Mesenchymal stem cell (in vitro differentiated cells and primary cell): ENCODE results near the gene ZNF460.
"Not testable (repeated sequence)": the region's sequence is repeated elsewhere in the genome, so short reads cannot be mapped to it uniquely, and the experiment has no call there.

Source experiments
- DNase-seq: peaks from one replicate; pipeline ENCODE4 v3.0.0-alpha.2; 2013
- H2AFZ ChIP-seq: one replicate; pipeline ENCODE4 v1.6.1; 2013; ENCODE audit warnings: low read depth, mild to moderate bottlenecking, control low read depth, inconsistent platforms, low read length, moderate library complexity
- H2AK5ac ChIP-seq: 2 replicates; pipeline ENCODE4 v1.6.1; 2013; ENCODE audit warnings: low read length, moderate library complexity, mild to moderate bottlenecking, inconsistent platforms; ENCODE audit not compliant: severe bottlenecking
- H2BK120ac ChIP-seq: one replicate; pipeline ENCODE4 v1.6.1; 2013; ENCODE audit warnings: low read depth, mild to moderate bottlenecking, inconsistent platforms, low read length, moderate library complexity
- H2BK12ac ChIP-seq, 2 experiments: one replicate each; pipeline ENCODE4 v1.6.1; 2013; ENCODE audit warnings: inconsistent platforms in 2 of 2, low read length in 2 of 2, mild to moderate bottlenecking in 2 of 2, moderate library complexity in 2 of 2, control low read depth in 1 of 2
- H2BK15ac ChIP-seq: one replicate; pipeline ENCODE4 v1.6.1; 2013; ENCODE audit warnings: mild to moderate bottlenecking, low read depth, inconsistent platforms; ENCODE audit not compliant: poor library complexity, severe bottlenecking
- H2BK5ac ChIP-seq: 2 replicates; pipeline ENCODE4 v1.6.1; 2013; ENCODE audit warnings: low read depth, mild to moderate bottlenecking, low read length, control low read depth, inconsistent platforms; ENCODE audit not compliant: poor library complexity, severe bottlenecking
- H3K14ac ChIP-seq, 2 experiments: one replicate each; pipeline ENCODE4 v1.6.1; 2013; ENCODE audit warnings: inconsistent platforms in 2 of 2, low read length in 2 of 2, control low read depth in 1 of 2, mild to moderate bottlenecking in 1 of 2, moderate library complexity in 1 of 2
- H3K18ac ChIP-seq, 2 experiments: one replicate each; pipeline ENCODE4 v1.6.1; 2013; ENCODE audit warnings: inconsistent platforms in 2 of 2, low read length in 2 of 2, control low read depth in 1 of 2, low read depth in 1 of 2, mild to moderate bottlenecking in 1 of 2
- H3K23ac ChIP-seq, 2 experiments: one replicate each; pipeline ENCODE4 v1.6.1; 2013; ENCODE audit warnings: inconsistent platforms in 2 of 2, low read length in 2 of 2, mild to moderate bottlenecking in 2 of 2, moderate library complexity in 2 of 2, control low read depth in 1 of 2
- H3K27ac ChIP-seq: 2 replicates; pipeline ENCODE4 v1.5.1; 2013; ENCODE audit warnings: mild to moderate bottlenecking, moderate library complexity, low read length, control low read depth, inconsistent platforms; ENCODE audit not compliant: poor library complexity, severe bottlenecking
- H3K27me3 ChIP-seq, 2 experiments: 2 replicates each; pipeline versions ENCODE4 v1.6.1 to v1.7.0; 2013; ENCODE audit warnings: low read length in 2 of 2, mild to moderate bottlenecking in 2 of 2, moderate library complexity in 2 of 2, control low read depth in 1 of 2, inconsistent platforms in 1 of 2; ENCODE audit not compliant: control insufficient read depth in 1 of 2, insufficient read depth in 1 of 2
- H3K36me3 ChIP-seq, 2 experiments: 2 replicates each; pipeline versions ENCODE4 v1.6.1 to v1.7.0; 2013; ENCODE audit warnings: low read length in 2 of 2, control low read depth in 1 of 2, inconsistent platforms in 1 of 2, low read depth in 1 of 2, mild to moderate bottlenecking in 1 of 2; ENCODE audit not compliant: insufficient read depth in 2 of 2, control insufficient read depth in 1 of 2
- H3K4ac ChIP-seq, 2 experiments: one replicate each; pipeline ENCODE4 v1.6.1; 2013; ENCODE audit warnings: inconsistent platforms in 2 of 2, low read length in 2 of 2, mild to moderate bottlenecking in 2 of 2, moderate library complexity in 2 of 2, control low read depth in 1 of 2, low read depth in 1 of 2
- H3K4me1 ChIP-seq: 2 replicates; pipeline ENCODE4 v1.6.1; 2013; ENCODE audit warnings: low read depth, low read length, control low read depth; ENCODE audit not compliant: control insufficient read depth, insufficient read depth
- H3K4me2 ChIP-seq: 2 replicates; pipeline ENCODE4 v1.6.1; 2013; ENCODE audit warnings: low read length, mild to moderate bottlenecking, inconsistent platforms; ENCODE audit not compliant: poor library complexity, severe bottlenecking
- H3K4me3 ChIP-seq, 2 experiments: 2 replicates each; pipeline versions ENCODE4 v1.5.1 to v1.7.0; 2013; ENCODE audit warnings: low read length in 2 of 2, mild to moderate bottlenecking in 2 of 2, control low read depth in 1 of 2, low read depth in 1 of 2; ENCODE audit not compliant: insufficient read depth in 1 of 2
- H3K79me1 ChIP-seq: replicated peaks from 2 replicates; pipeline ENCODE4 v1.6.1; 2013; ENCODE audit warnings: mild to moderate bottlenecking, control low read depth, low read length, inconsistent platforms; ENCODE audit not compliant: poor library complexity, severe bottlenecking
- H3K9ac ChIP-seq: 2 replicates; pipeline ENCODE4 v1.7.0; 2013; ENCODE audit warnings: mild to moderate bottlenecking, low read length, moderate library complexity
- H3K9me3 ChIP-seq: 2 replicates; pipeline ENCODE4 v1.7.0; 2013; ENCODE audit warnings: mild to moderate bottlenecking, low read length; ENCODE audit not compliant: control insufficient read depth
- H4K8ac ChIP-seq: one replicate; pipeline ENCODE4 v1.6.1; 2013; ENCODE audit warnings: inconsistent platforms, mild to moderate bottlenecking, low read length, moderate library complexity
- H4K91ac ChIP-seq: one replicate; pipeline ENCODE4 v1.6.1; 2013; ENCODE audit warnings: mild to moderate bottlenecking, low read length, inconsistent platforms
- WGBS: methylation state at CpG from one replicate; pipeline ENCODE4 v1.1.7; 2013; ENCODE audit warnings: mixed read lengths; 5-methylcytosine and 5-hydroxymethylcytosine counted together

Gene ZNF460

GRCh38 chr19:57253767-57254166 is 26.5 kb upstream of the ZNF460 start:
- not testable (repeated sequence) for H3K18ac ChIP-seq, H3K23ac ChIP-seq, H3K27ac ChIP-seq, H3K4me1 ChIP-seq, DNase-seq, H3K4me3 ChIP-seq, H2BK5ac ChIP-seq, H2BK120ac ChIP-seq, H3K27me3 ChIP-seq, H3K14ac ChIP-seq, H2BK12ac ChIP-seq, H3K4me2 ChIP-seq, H2AFZ ChIP-seq, H3K9ac ChIP-seq, H4K91ac ChIP-seq, H2AK5ac ChIP-seq, H2BK15ac ChIP-seq, H3K4ac ChIP-seq, H4K8ac ChIP-seq
- Histone ChIP-seq H3K79me1 (peaks cover 24% of the 10 kb centered on the region), H3K36me3 (peaks cover 31 to 85% of the 10 kb centered on the region in 2 experiments), H3K9me3 (peaks cover 15% of the 10 kb centered on the region)
- 81% methylated on average over 11 of the region's 11 CpGs for WGBS

- no peak for DNase-seq
- no peaks in the 10 kb centered on the region for H3K4me1 ChIP-seq
- H3K4ac ChIP-seq, result no peak overlapping the region
- H2AK5ac ChIP-seq, result no peak overlapping the region
- H3K36me3 ChIP-seq, result peaks cover 0 to 49% of the 10 kb centered on the region in 2 experiments
- H3K9me3 ChIP-seq, result no peaks in the 10 kb centered on the region
- H2BK15ac ChIP-seq, result no peak overlapping the region
- no peak overlapping the region for H3K4me3 ChIP-seq
- H3K18ac ChIP-seq, result no peak overlapping the region
- no peak overlapping the region for H4K8ac ChIP-seq
- no peak overlapping the region for H2BK120ac ChIP-seq
- H3K4me2 ChIP-seq, result no peak overlapping the region
- H2BK12ac ChIP-seq, result no peak overlapping the region
- no peak overlapping the region for H2BK5ac ChIP-seq
- H4K91ac ChIP-seq, result no peak overlapping the region
- H2AFZ ChIP-seq, result no peak overlapping the region
- no peak overlapping the region for H3K23ac ChIP-seq
- H3K9ac ChIP-seq, result no peak overlapping the region
- WGBS, result 100% methylated on average over 2 of the region's 3 CpGs
- H3K27ac ChIP-seq, result no peak overlapping the region
- peaks cover 11% of the 10 kb centered on the region for H3K79me1 ChIP-seq
- H3K27me3 ChIP-seq, result no peaks in the 10 kb centered on the region
- H3K14ac ChIP-seq, result no peak overlapping the region
These were observed 18.2 kb upstream of the ZNF460 start for GRCh38 chr19:57262044-57262443.

- no peak overlapping the region for H3K4me2 ChIP-seq
These were observed 17.0 kb upstream of the ZNF460 start for GRCh38 chr19:57263244-57263741.

GRCh38 chr19:57267291-57267690 is 13.0 kb upstream of the ZNF460 start:
- Histone ChIP-seq H3K4ac (no peak overlapping the region), H3K9ac (no peak overlapping the region), H3K9me3 (no peaks in the 10 kb centered on the region), H4K91ac (no peak overlapping the region), H3K27me3 (no peaks in the 10 kb centered on the region), H2AFZ (no peak overlapping the region), H3K14ac (no peak overlapping the region), H2AK5ac (no peak overlapping the region), H2BK120ac (no peak overlapping the region), H2BK12ac (peak overlapping the region in 1 of 2 experiments; percentile 9), H3K4me2 (no peak overlapping the region), H3K4me1 (peaks cover 4% of the 10 kb centered on the region), H2BK5ac (no peak overlapping the region), H2BK15ac (no peak overlapping the region), H3K4me3 (no peak overlapping the region), H3K23ac (no peak overlapping the region), H3K79me1 (peaks cover 3% of the 10 kb centered on the region), H4K8ac (no peak overlapping the region), H3K36me3 (peaks cover 0 to 16% of the 10 kb centered on the region in 2 experiments), H3K18ac (no peak overlapping the region), H3K27ac (peak overlapping the region; percentile 49)
- no peak for DNase-seq
- WGBS, result 92% methylated on average over 2 of the region's 3 CpGs

More at GRCh38 chr19:57263244-57263741, 17.0 kb upstream of the ZNF460 start:
- Histone ChIP-seq H2AK5ac (no peak overlapping the region), H2AFZ (no peak overlapping the region), H3K4me1 (peaks cover 3% of the 10 kb centered on the region), H3K36me3 (peaks cover 0 to 49% of the 10 kb centered on the region in 2 experiments), H3K27me3 (no peaks in the 10 kb centered on the region), H2BK15ac (no peak overlapping the region), H2BK5ac (no peak overlapping the region), H3K9ac (no peak overlapping the region), H3K4me3 (no peak overlapping the region), H3K4ac (no peak overlapping the region), H3K14ac (no peak overlapping the region), H4K91ac (no peak overlapping the region), H3K79me1 (peaks cover 11% of the 10 kb centered on the region), H3K23ac (no peak overlapping the region), H3K18ac (no peak overlapping the region), H2BK12ac (no peak overlapping the region), H4K8ac (no peak overlapping the region), H3K9me3 (no peaks in the 10 kb centered on the region), H2BK120ac (no peak overlapping the region), H3K27ac (no peak overlapping the region)
- WGBS, result 100% methylated on average over 1 of the region's 1 CpG
- DNase-seq, result no peak
